AG09319 (cell line): Measurements from ENCODE around the gene CEP131.

Experiments used
- DNase-seq: peaks from one replicate; pipeline ENCODE4 v3.0.0-alpha.2; 2010; ENCODE audit warnings: low read depth; ENCODE audit errors: extremely low read depth
- TF ChIP-seq, protein P1 (sequence below): IDR thresholded peaks from 2 replicates; pipeline ENCODE4 v1.5.1; 2011; ENCODE audit warnings: low read depth, mild to moderate bottlenecking, inconsistent platforms, low read length, moderate library complexity

The CEP131 gene

DNA sequence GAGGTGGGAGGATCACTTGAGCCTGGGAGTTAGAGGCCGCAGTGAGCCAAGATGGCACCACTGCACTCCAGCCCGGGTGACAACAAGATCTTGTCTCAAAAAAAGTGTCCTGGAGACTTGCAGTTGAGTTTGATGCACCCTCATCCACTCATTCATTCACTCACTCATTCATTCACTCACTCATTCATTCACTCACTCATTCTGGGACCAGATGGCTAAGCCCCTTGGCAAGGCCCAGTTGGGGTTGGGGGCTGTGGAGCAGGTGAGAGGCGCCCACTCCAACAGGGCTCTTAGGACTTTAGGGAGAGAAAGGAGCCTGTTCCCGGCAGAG, 55.6 kb downstream of the CEP131 start:
- TF ChIP-seq, protein P1, sequence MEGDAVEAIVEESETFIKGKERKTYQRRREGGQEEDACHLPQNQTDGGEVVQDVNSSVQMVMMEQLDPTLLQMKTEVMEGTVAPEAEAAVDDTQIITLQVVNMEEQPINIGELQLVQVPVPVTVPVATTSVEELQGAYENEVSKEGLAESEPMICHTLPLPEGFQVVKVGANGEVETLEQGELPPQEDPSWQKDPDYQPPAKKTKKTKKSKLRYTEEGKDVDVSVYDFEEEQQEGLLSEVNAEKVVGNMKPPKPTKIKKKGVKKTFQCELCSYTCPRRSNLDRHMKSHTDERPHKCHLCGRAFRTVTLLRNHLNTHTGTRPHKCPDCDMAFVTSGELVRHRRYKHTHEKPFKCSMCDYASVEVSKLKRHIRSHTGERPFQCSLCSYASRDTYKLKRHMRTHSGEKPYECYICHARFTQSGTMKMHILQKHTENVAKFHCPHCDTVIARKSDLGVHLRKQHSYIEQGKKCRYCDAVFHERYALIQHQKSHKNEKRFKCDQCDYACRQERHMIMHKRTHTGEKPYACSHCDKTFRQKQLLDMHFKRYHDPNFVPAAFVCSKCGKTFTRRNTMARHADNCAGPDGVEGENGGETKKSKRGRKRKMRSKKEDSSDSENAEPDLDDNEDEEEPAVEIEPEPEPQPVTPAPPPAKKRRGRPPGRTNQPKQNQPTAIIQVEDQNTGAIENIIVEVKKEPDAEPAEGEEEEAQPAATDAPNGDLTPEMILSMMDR: no peak
- DNase-seq: no peak

DNA sequence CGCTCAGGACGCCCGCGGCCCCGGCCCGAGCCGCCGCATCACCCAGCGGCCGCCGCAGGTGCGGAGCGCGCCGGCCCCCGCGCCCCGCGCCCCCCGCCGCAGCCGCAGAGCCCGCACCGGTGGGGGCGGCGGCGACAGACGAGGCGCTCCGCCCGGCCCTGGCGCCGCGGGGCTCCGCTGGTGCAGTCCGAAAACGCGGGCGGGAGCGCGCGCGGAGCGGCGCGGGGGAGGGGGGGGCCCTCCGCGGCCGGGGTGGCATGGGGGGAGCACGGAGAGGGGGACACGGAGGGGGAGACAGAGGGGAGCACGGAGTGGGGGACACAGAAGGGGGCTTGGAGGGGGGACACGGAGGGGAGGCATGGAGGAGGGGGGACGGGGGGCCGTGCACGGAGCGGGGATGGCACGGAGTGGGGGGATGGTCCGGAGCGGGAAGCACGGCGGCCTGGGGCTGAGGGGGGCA, 56.7 kb downstream of the CEP131 start, which contains the start of gene AATK:
Gene AATK, minus strand, starts transcription at position 189 of the 460 bp plus-strand sequence. CDS start 229 bp downstream, outside the sequence.
- TF ChIP-seq, protein P1: no peak
- DNase-seq: no peak

DNA sequence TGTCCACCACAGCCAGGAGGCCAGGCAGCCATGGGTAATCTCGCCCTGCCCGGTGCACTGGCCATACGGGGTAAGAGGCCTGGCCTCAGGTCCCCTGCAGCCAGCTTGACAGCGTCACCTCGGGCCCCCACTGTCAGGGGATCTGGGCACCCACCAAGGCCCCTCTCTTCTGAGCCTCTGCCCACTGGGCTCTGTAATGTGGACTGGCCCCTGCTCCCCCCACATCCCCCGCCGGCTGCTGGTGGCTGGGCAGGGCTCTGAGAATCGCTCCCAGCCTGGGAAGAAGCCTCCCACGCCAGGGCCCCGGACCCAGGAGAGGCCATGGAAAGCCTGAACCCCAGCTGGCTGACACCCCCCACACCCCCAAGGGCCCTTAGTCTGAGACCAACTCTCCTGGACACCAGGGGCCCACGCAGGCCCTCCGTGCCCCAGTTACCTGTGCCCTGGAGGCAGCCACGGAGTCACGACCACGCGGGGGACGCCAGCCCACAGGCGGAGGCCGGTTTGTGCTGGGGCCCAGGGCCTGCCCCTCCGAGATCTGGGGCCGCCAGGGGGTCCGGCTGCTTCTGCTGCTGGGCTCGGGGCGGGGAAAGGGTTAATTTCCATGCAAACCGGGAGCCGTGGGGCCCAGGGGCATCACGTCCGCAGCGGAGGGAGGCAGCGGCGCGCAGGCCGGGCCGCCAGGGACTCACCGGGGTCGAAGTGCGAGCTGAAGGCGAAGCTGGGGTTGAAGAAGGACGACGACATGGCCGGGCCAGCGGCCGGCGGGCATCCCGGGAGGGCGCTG, 57.3 kb downstream of the CEP131 start, which contains the start of gene PVALEF:
Gene PVALEF, plus strand, starts transcription at position 262 of the 787 bp plus-strand sequence. CDS start 15,720 bp downstream, outside the sequence.
- TF ChIP-seq, protein P1: no peak
- DNase-seq: no peak

DNA sequence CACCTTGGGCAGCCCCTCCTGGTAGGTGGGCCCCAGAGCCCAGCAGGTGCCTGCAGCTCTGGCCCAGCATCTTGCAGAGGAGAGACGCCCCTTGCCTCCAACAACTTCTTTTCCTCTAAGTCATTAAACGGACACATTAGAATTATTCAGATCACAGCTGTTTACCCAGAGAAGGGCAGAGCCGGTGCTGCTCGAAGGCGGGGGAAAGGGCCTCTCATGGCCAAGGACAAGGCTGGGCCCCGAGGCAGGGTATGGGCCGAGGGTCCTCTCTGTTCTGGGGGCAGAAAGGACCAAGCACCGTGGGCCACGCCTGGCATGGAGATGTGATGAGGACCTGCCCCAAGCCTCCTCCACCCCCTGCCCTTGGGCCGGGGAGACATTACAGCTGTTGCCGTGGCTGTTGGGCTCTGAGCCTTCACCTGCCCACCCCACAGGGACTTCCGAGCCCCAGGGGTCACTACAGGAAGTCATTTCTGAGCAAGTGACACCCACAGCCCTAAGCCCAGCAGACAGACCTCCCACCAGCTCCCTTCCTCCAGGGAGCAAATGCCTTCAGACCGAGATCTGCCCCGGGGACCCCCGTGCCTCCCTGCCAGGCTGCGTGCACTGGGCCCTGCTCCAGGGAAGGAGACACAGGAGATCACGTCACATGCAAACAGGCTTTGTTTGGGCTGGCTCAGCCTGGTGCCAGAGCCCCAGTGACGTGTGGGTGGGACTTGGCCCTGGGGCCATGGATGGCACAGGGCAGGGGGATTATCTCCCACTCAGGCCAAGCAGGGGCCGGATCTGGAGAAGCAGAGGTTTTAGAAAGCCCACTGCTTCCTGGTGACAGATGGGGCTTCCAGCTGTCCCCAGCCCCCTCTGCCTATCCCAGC, 58.2 kb downstream of the CEP131 start:
- TF ChIP-seq, protein P1: no peak
- no peak for DNase-seq

DNA sequence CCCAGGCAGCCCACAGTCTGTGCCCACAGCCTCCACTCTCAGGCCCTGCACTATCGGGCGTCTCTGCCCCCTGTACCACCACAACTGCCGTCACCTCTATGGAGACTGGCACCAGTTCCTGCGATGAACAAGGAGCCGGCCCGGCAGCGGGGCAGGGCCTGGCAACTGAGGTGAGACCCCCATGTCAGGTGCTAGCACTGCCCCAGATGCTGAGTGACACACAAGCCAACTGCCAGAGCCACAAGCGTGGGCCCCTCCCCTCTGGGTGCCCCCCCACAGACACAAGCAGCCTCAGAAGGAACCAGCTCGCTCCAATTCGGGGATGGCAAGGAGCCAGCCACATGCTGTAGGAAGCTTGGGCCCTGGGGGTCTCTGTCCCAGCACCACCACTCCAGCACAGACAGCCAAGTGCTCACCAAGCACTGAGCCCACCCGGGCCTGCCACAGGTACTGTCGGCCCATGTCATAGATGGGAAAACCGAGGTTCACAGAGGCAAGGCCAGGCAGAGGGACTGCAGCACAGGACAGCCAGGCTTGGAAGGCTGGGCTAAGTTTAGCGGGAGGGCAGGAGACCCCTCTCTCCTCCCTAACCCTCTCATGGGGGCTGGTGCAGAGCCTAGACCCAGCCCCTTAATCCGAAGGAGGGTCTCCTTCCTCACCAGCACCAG, 58.9 kb downstream of the CEP131 start:
- TF ChIP-seq, protein P1: no peak

DNA sequence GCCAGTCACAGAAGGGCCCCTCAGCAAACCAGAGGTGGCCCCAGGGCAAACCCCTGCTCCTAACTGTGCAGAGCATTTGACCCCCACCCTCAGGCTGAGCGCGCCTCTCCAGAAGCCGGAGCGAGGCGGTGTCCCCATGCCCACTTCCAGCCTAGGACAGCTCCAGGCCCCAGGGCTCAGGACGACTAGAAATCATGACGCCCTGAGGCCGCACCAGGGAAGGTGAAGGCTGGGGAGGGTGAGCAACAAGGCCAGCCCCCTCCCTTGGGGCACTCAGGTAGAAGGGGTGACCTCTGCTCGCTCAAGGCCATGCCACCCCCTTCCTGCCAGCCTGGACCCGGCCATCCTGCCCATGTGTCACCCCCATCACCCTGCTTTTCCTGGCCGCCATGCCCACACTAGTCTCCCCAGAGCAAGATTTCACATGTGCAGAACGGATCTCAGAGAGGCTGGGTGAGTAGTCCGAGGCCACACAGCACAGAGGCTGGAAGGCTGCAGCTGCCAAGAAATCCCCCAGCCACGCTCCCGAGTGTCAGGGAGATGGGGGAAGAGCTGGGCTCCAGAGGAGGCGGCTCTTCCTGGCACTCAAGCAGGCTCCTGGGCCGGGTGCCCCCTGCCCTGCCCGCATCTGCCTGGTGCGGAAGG, 59.6 kb downstream of the CEP131 start:
- no peak for DNase-seq
- TF ChIP-seq, protein P1: no peak

More for the DNA sequence above, 58.9 kb downstream of the CEP131 start:
- DNase-seq: no peak
